ENCODE data around the gene ZCCHC17.

DNA sequence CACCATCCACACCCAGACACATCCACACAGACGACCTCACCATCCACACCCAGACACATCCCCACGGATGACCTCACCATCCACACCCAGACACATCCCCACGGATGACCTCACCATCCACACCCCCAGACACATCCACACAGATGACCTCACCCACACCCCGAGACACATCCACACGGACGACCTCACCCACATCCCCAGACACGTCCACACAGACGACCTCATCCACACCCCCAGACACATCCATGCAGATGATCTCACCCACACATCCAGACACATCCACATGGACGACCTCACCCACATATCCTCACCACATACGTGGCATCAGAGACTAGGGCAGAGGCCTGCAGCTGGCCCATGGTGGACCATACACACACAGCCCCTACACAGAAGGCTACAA is 90.8 kb downstream of the ZCCHC17 start:
- TF ChIP-seq, protein P1, sequence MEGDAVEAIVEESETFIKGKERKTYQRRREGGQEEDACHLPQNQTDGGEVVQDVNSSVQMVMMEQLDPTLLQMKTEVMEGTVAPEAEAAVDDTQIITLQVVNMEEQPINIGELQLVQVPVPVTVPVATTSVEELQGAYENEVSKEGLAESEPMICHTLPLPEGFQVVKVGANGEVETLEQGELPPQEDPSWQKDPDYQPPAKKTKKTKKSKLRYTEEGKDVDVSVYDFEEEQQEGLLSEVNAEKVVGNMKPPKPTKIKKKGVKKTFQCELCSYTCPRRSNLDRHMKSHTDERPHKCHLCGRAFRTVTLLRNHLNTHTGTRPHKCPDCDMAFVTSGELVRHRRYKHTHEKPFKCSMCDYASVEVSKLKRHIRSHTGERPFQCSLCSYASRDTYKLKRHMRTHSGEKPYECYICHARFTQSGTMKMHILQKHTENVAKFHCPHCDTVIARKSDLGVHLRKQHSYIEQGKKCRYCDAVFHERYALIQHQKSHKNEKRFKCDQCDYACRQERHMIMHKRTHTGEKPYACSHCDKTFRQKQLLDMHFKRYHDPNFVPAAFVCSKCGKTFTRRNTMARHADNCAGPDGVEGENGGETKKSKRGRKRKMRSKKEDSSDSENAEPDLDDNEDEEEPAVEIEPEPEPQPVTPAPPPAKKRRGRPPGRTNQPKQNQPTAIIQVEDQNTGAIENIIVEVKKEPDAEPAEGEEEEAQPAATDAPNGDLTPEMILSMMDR (conservative IDR thresholded peaks at IDR 0.05; ENCODE audit: low read length) = no peak
- TF ChIP-seq EZH2phosphoT487 (IDR thresholded peaks at IDR 0.05; ENCODE audit: borderline replicate concordance) = no peak

Data from Loucy (cell line).